Coronary artery (tissue), 2 donors: ENCODE measurements around the gene CDC14A.

Experiments used
- DNase-seq: peaks from one replicate; pipeline ENCODE4 v3.0.0-alpha.2; 2017; ENCODE audit warnings: low spot score
- H3K27ac ChIP-seq, 2 donors: fragments of 200-600 bp; sonication (generic); one replicate each; pipeline ENCODE4 v1.5.1; 2016 to 2019
- H3K4me3 ChIP-seq: fragments of 200-600 bp; sonication (generic); 2 replicates; pipeline ENCODE4 v1.5.1; 2016; ENCODE audit warnings: mild to moderate bottlenecking, moderate library complexity
- TF ChIP-seq, protein P1 (sequence below): fragments of 200-600 bp; sonication (generic); IDR thresholded peaks from one replicate; pipeline ENCODE4 v1.5.1; 2019; ENCODE audit warnings: antibody characterized with exemption

Gene CDC14A

GRCh38 chr1:100502052-100502792, 149.9 kb downstream of the CDC14A start:
- TF ChIP-seq, protein P1, sequence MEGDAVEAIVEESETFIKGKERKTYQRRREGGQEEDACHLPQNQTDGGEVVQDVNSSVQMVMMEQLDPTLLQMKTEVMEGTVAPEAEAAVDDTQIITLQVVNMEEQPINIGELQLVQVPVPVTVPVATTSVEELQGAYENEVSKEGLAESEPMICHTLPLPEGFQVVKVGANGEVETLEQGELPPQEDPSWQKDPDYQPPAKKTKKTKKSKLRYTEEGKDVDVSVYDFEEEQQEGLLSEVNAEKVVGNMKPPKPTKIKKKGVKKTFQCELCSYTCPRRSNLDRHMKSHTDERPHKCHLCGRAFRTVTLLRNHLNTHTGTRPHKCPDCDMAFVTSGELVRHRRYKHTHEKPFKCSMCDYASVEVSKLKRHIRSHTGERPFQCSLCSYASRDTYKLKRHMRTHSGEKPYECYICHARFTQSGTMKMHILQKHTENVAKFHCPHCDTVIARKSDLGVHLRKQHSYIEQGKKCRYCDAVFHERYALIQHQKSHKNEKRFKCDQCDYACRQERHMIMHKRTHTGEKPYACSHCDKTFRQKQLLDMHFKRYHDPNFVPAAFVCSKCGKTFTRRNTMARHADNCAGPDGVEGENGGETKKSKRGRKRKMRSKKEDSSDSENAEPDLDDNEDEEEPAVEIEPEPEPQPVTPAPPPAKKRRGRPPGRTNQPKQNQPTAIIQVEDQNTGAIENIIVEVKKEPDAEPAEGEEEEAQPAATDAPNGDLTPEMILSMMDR: no peak
- H3K27ac ChIP-seq: no peak overlapping the region
- no peak overlapping the region for H3K4me3 ChIP-seq
- no peak for DNase-seq

DNA sequence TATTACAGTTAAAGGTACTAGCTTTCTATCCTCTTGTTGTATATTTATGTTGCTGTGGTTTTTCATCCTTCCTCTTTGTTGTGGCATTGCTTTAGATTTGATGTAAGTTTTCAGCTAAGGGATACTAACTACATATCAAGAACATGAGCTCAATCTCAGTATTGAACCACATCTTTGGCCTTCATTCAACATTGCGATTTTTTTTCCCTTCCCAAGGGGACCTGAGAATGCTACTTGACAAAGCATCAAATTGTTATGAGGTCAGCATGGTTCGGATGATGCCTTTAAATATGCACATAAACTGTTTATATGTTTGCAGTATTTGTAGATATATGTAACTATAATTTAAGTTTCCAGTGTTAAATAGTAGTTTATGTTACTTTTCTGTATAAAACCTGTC, 153.9 kb downstream of the CDC14A start:
- DNase-seq: no peak
- Histone ChIP-seq H3K4me3 (no peak overlapping the region), H3K27ac (no peak overlapping the region)
- TF ChIP-seq, protein P1: no peak

GRCh38 chr1:100510451-100510850, 158.1 kb downstream of the CDC14A start:
- DNase-seq: no peak
- Histone ChIP-seq H3K4me3 (no peak overlapping the region), H3K27ac (no peak overlapping the region)
- TF ChIP-seq, protein P1: no peak

- Histone ChIP-seq H3K27ac (no peak overlapping the region), H3K4me3 (no peak overlapping the region)
- TF ChIP-seq, protein P1: no peak
- DNase-seq: no peak
These were observed 158.8 kb downstream of the CDC14A start for GRCh38 chr1:100511058-100511457.

DNA sequence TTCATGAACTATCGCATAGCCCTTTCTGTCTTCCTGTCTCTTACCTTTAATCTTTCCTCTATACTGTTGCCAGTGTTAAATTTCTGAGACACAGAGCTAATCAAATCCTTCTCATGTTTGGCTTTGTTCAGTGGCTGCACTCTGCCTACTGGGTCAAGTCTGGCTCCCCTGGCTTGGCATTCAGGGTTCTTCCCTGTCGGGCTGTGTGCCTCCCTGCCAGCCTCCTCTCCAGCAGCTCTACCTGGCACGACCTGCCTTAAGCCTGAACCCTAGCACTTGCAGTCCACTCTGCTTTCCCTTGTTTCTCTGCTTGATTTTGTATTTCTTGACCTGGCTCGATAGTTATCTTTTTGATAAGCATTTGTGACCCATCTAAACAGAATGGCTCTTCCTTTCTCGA, 159.5 kb downstream of the CDC14A start:
- no peak for DNase-seq
- TF ChIP-seq, protein P1: no peak
- H3K27ac ChIP-seq: no peak overlapping the region
- H3K4me3 ChIP-seq: no peak overlapping the region

DNA sequence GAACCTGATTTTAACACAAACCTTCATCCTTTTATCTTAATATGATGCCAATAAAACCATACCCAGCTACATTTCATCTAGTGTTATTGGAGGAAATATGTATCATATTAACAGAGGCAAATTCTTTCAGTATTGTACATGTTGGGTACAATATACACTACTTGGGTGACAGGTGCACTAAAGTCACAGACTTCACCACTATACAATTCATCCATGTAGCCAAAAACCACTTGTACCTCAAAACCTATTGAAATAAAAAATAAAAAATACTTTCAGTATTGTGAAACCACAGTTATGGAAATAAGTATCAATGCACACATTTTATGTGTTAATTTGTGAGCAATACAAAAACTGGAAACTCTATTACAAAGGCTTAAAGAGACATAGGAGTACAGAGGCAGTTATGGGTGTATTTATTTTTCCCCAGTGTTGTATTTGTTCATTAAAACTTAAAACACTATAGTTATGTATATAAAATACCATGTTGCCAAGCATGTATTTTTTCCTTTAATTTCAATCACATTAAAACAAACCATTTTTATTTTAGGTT, 160.6 kb downstream of the CDC14A start:
- TF ChIP-seq, protein P1: no peak
- H3K4me3 ChIP-seq: no peak overlapping the region
- no peak overlapping the region for H3K27ac ChIP-seq
- no peak for DNase-seq

GRCh38 chr1:100516857-100517256, 164.6 kb downstream of the CDC14A start:
- TF ChIP-seq, protein P1: no peak
- DNase-seq: no peak
- Histone ChIP-seq H3K27ac (no peak overlapping the region), H3K4me3 (no peak overlapping the region)
